Activated gamma-delta T cell treated with Interleukin-2 at 50 U/mL for 16 hours (primary cell): ENCODE measurements around the gene QRICH1.
A peak's percentile ranks its signal among the peaks of the same experiment; 100 is the strongest.

Source experiments
- DNase-seq: peaks from one replicate; pipeline ENCODE4 v3.0.0-alpha.2; 2020

Gene QRICH1

DNA sequence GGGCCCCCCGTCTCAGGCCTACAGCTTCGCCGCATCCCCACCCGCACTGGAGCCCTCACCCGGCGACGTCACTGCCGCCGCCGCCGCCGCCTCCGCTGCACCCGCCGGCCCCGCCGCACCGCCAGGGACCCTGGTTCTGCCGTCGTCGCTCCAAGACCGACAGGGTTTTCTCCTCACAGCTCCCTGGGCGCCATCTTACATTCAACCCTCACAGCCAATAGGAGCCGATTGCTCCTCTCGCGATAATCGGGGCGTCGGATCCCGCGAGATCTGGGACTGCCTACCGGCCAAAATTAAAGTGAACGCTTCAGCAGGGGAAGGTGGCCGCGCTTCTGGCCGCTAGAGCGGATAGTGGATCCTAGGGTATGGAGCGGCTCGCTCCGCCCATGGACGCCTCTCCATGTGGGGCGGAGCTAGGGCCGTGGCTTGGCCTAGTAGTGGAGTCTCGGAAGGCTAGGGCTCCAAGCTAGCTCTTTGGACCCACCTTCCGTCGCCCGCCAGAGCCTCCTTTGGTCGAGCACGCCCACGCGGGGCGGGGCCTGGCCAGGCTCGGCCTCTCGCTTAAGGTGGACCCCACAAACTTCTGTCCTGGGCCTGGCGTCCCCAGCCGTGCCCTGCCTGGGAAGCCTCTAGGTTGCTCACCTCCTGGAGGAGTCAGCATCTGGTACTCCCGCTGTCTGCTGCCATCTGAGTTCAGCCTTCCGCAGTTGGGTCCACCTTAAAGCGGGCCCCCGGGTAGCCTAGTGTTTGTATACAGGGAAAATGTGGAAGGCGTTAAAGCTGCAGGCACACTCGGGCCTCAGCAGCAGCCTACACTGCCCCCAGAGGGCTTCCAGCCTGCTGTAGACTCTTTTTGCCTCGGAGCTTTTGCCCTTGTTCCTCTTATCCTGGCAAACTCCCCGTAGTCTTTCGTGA lies at the start of gene QRICH1:
Gene QRICH1, minus strand, starts transcription at position 219 of the 915 bp plus-strand sequence. CDS start 17,054 bp downstream, outside the sequence.
- peak; percentile 94 for DNase-seq

GRCh38 chr3:49140080-49140479 lies 46.2 kb upstream of the QRICH1 start:
- no peak for DNase-seq

DNA sequence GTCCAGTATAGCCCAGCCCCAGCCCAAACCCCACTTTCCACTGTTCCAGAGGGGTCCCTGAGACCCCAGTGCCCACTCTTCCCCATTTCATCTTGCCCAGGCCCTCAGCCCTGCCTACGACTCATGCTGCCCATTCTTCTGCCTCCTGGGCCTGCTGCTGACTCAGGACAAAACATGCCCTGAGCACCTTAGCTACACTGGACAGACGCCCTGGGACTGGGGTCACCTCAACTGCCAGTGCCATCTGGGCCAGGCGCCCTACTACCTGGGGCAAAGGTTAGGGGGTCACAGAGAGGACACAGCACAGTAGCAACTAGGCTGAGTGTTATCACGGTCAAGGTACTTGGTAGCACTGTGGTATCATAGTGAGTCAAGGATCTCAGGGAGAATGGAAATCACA lies 41.6 kb upstream of the QRICH1 start:
- no peak for DNase-seq

- DNase-seq, result no peak
These were observed 40.8 kb upstream of the QRICH1 start for GRCh38 chr3:49134471-49135265.

GRCh38 chr3:49133226-49133951 lies 39.5 kb upstream of the QRICH1 start:
- DNase-seq, result no peak

- no peak for DNase-seq
These were observed 38.8 kb upstream of the QRICH1 start, which contains the start of gene LAMB2 for GRCh38 chr3:49132437-49133225. TSS of gene LAMB2 (minus strand) at chr3:49133050. CDS start at chr3:49132867, 183 bp downstream.

DNA sequence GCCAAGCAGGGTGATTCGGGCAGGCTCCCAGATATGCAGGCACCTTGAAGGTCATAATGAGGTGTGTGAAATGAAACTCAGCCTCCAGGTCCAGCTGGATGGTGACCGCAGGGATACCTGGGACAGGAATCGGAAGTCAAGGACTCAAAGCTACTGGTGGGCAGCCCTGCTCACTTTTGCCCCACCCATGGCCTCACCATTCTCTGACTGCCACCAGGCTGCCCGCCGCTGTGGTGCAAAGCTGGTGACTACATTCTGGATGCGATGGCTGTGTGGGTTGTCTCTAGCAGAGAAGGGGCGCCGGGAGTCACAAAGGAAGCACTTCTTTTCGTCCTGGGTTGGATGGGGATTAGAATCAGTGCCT lies 38.2 kb upstream of the QRICH1 start:
- no peak for DNase-seq

DNA sequence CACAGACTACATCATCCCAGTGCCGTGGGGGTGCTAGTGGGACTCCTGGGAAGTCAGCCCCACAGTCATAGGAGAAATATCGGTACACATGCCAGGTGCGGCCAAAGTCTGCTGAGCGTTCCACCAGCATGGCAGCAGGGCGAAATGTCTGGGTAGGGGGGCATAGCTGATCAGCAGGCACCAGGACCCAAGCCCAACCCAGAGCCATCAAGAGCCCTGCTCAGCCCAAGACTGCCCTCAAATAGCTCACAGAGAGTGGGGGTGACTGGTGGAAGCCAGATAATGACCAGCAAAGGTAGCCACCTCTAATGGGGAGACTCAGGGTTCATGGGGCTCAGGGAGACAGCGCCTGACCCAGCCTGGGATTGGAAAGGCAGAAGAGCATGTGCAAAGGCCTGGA lies 37.7 kb upstream of the QRICH1 start:
- no peak for DNase-seq

DNA sequence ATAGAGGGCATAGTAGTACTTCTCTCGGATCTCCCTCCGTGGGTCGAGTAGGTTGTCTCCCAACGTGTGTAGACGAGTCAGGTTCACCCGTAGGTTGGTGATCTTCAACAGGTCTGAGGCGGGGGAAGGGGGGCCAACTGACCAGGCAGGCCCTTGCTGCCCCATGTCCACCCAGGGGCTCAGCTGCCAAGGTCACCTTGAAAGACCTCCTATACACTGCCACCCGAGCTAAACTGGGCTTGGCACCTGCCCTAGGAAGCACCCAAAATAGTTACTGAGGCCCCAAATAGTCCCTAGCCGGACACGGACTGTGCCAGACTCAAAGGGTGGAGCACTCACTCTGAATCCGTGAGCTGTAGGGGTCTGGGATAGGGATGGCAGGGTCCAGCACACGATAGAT lies 37.2 kb upstream of the QRICH1 start:
- no peak for DNase-seq

- DNase-seq, result no peak
These were observed 31.3 kb upstream of the QRICH1 start for GRCh38 chr3:49124991-49125670.

DNA sequence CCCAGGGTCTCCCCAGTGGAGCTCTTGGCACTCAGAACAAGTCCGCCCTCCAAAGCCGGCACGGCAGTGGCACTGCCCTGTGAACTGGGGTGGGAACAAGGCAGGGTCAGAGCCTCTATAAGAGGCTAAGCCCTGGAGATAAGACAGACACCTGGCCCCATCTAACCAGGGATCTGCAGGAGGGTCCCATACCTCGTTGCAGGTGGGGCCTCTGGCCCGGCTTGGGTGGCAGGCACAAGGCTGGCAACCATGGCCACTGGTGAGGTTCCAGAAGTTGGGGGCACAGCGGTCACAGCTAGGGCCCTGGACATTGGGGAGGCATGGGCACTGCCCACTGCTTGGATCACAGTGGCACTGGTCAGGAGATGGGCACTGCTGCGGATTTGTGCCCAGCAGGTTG lies 30.3 kb upstream of the QRICH1 start:
- DNase-seq, result no peak

- no peak for DNase-seq
These were observed 29.8 kb upstream of the QRICH1 start for GRCh38 chr3:49123687-49124086.

- no peak for DNase-seq
These were observed 29.1 kb upstream of the QRICH1 start for GRCh38 chr3:49122886-49123545.

DNA sequence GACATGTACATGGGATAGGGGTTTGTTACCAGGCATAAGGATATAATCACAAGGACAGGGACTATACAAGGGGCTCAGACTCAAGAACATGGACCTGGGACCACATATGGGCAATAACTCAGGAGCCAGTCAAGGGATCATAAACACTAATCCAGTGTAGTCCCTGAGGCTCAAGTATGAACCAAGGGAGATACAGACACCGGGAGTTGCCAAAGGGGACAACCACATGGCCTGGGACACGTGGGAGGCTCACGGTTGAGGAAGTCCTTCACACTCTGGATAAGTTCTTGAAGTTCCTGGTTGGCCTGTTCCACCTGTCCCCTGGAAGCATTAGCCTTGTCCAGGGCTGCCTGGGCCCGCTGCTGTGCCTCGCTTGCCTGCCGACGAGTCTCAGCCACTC lies 28.6 kb upstream of the QRICH1 start:
- no peak for DNase-seq

DNA sequence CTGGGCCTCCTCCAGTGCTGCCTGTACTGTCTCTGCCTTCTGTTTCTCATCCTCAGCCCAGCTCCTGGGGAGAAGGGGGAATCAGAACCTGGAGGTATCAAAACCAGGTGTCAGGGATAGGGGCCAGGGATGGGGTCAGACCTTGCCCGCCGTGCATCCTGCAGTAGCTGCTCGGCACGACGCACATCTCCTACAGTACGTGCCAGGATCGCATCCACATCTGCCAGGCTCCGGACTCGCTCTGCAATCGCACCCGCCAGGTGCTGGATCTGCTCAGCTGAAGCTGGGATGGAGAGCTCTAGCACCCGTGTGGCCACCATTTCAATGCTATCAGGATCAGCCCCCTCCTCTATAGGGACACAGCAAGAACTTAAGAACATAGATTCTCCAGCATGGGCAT lies 28.2 kb upstream of the QRICH1 start:
- DNase-seq, result no peak

GRCh38 chr3:49121132-49121736 lies 27.4 kb upstream of the QRICH1 start:
- DNase-seq, result no peak

DNA sequence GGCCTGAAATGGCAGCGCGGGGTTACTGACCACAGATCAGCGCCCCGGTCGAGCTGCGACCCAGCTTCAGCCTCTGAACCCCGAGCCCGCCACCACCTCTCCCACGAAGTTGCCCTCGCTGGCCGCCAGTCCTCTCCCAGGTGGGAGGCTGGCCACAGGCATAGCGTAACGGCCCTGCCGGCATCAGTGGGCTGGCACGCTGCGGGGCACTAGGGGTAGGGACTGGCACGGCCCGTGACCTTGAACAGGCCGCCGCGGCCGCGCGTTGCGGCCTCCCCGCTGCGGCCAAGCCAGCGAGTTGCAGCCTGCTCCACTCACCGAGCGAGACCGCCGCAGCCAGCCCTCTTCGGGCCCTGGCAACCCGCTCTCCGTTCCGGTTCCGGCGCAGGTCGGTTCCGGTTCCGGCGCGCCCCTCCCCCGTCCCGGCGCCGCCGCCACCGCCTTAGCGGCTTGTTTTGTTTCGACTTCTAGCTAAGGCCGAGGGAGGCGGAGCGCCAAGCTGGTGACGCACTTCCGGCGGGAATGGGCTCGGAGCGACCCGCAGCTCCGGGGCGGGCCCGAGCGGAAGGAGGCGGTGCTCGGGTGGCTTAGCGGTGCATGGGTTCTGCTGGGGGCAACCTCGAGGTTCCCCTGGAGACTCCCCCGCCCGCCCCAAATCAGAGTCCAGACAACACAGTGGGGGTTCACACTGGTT lies 26.7 kb upstream of the QRICH1 start, which contains the start of gene USP19:
Gene USP19, minus strand, starts transcription at position 386 of the 694 bp plus-strand sequence. CDS start 1,678 bp downstream, outside the sequence.
- DNase-seq, result peak; percentile 92

DNA sequence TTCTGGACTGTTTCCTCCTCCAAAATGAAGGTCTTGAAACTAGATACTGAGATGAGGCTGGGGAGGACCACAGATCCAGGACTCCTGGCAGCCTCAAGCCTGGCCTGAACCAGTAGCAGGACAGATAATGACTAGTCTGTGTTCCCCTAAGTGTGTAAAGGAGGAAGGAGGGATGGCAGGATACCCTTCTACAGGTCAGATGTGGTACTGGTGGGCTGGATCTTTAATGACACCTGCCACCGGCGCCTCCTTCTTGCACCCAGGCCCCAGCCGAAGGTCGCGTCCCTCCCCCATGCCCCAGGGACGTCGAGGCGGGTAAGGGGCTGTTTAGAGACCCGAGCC lies 26.2 kb upstream of the QRICH1 start:
- DNase-seq, result no peak

DNA sequence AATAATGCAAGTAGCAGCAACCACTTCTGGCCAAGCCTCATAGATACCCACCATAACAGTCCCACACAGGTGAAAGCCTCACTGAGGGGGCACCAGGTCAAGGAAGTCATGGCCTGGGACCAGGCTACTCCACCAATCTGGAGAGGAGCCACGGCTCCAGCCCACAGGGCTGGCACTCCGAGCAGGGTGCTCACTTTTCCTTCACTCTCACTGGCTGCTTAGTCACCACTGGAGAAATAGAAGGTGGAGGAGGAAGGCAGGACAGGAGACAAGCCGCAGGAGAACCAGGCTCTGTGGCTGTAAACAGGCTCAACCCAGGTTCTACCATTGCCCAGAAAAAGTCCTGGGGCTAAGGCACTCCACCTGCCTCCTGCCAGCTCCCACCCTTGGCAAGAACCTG lies 25.6 kb upstream of the QRICH1 start:
- DNase-seq, result no peak

DNA sequence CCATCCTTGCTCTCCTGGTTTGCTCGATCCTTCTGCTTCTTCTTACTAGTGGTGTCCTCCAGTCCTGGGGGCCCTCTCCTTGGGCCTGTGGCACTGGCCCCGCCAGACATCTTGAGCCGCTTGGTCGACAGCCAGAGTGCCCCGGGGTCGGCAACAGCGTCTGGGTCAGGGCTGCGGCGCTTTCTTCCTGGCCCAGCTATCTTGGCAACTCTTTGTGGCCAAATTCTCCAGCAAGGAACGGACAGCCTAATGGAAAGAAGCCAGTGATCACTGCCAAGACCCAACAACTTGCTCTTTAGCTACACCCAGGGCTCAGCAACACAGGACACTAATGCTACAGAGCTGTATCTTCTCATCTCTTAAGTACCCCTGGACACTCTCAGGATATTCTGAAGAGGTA lies 25.2 kb upstream of the QRICH1 start:
- no peak for DNase-seq
